ENCODE data around the gene JPT1.

GRCh38 chr17:75159196-75160031, 5.1 kb upstream of the JPT1 start:
- TF ChIP-seq POLR2AphosphoS5 (IDR thresholded peaks at IDR 0.05) (no peak), POLR2A (IDR thresholded peaks at IDR 0.05) (no peak), CTCF (IDR thresholded peaks at IDR 0.05) (no peak), EP300 (IDR thresholded peaks at IDR 0.05) (no peak)

Data from stomach (tissue), 4 donors.